HG02870 (cell line): ENCODE measurements around the gene KANTR.

Experiments
- ATAC-seq: cut with Tn5 transposase; IDR thresholded peaks from one replicate; pipeline ENCODE4 v1.9.1; 2021; ENCODE audit warnings: mild to moderate bottlenecking, moderate library complexity; ENCODE audit not compliant: unreplicated experiment

The KANTR gene, protein sequence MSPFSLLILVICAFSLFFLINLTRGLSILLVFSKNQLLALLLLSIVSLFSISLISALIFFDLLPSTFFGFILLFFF

DNA sequence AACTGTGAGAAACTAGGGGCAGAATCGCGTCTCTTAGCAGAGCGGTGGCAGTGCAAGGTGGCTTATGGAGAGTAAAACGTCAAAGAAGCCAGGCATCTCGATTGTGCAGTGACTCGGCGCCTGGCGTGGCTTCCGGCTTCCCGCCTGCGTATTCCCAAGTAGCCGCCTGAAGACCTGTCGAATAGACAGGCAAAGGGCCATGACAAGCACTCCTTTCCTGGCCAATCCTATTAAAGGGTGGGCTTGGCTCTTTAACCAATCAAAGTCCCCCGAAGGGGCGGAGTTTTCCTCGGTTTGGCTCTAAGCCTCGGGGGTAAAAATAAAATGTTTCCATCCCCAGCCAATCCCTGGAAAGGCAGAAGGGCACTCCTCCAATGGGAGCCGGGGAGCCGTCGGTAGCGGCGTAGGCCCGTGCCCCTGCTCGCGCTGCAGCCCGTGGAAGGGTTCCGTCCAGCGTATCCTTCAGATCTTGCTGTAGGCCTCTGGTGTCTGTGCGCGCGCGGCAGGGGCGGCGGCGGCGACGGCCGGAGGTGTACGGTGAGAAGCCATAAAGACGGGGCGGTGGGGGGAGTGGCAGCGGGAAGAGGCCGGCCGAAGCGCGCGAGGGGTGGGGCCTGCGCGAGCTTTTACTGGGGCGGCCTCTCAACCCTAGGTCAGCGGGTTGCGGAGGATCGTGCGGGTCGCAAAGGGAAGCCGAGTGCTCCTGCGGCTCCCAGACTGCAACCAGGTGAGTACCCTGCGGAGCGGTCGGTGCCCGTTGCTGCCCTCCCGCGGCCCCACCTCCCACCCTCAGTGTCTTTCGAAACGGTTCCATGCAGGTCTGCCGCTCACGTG is at the start of gene KANTR:
KANTR (plus strand) TSS at position 395 of the 834 bp plus-strand sequence. CDS start 30,131 bp downstream, outside the sequence.
- ATAC-seq = peak; percentile 74

DNA sequence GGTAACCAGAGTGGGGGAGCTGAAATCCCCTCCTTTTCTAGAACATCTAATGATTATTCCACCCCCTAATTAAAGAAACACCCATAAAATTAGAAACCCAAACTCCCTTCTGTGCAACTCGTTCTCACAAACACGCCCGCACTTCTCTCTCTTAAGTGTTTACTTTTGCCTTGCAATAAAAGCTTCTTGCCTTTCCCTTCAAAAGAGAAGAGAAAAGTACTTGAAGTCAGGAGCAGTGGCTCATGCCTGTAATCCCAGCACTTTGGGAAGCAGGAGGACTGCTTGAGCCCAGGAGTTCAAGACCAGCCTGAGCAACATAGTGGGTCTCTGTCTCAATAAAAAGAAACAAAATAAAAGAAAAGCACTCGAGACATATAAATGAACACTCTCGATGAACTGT is 48.9 kb upstream of the KANTR start:
- ATAC-seq = no peak

DNA sequence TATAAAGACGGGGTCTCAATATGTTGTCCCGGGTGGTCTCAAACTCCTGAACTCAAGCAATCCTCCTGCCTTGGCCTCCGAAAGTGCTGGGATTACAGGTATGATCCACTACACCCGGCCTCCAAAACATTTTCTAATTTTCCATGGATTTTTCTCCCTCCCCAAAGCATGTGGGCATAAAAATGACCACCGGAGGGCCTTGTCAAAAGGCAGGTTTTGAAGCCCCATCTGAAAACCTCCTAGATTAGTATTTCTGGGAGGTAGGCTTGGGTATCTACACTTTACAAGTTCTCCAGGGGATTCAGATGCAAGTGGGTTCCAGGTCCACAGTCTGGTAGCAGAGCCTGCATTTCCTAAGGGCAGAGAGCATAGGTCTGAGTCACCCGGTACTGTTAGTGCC is 46.7 kb upstream of the KANTR start:
- ATAC-seq = no peak

DNA sequence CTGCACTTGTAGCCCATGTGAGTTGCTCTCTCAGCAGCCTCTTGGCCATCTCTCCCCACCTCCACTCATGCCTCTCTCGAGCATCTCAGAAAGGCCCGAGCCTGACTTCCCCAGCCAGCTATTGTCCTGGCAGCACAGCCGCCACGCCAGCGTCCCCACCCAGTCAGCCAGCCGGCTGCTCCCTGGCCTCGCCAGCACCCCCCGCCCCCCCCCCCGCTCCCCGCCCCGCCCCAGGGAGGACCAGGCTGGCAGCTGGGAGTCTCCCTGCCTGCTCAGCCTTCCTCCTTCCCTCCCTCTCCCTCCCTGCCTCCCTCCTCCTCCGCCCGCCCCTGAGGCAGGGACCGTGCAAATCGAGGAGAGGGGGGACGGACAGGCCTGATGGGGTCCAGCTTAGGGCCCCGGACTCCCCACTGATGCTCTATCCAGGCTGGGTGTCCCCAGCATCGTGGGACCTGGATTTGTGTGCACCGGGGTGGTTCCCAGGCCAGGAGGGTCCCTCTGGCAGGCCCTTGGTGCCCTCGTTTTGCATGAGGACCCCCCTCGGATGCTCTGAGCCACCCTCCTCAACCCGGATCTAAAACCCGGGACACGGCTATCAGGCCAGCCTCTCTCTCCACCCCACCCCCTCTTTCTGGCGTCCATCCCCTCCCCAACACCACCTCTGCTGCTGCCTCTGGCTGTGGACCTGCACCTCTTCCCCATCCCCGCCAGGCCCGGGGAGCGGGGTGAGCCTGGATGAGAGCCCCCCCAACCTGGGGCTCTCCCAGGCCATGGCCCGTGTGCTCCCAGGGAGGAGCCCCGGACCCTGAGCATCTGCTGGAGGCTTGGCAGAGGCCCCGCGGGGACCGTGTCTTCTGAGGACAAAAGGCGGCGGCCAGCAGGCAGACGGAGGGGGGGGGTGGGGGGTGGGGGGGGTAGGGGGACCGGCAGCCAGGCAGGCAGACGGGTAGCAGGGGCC is 45.5 kb upstream of the KANTR start, which contains the start of gene GPR173:
GPR173 (plus strand) TSS at position 621 of the 958 bp plus-strand sequence. CDS start 27,833 bp downstream, outside the sequence.
- ATAC-seq = no peak

DNA sequence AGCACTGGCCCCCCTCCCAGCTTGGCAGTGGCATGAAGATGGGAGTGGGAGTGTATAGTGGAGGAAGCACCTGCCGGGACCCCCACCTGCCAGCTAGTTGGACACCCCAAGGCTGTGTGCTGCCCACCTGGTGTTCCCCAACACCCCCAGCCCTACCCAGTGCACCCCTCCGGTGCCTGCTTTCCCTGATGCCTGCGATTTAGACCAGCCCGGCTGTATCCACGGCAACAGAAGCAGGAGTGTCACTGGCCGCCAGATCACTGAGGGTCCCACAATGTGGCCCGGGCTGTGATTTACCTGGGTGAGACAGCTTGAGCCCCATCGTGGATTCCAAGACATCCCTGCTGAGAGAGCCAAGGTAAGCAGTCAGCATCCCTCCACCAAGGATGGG is 44.8 kb upstream of the KANTR start:
- ATAC-seq = no peak

DNA sequence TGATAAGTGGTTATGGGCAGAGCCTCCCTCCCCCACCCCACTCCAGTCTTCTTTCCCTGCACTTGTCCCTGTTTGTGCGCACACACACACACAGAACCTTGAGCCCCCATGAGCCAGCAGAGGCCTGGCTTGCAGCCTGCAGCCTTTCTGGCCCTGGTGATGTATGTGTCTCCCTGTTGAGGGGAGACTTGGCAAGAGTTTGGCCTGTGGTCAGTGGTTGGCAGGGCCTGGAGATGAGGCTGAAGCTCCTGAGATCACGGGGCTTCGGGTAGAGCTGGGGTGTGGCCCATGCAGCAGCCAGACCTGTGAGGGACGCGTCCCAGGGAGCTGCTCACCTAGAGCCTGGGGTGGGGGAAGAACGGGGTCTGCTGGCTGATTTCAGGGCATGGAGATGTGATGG is 43.1 kb upstream of the KANTR start:
- ATAC-seq = no peak

DNA sequence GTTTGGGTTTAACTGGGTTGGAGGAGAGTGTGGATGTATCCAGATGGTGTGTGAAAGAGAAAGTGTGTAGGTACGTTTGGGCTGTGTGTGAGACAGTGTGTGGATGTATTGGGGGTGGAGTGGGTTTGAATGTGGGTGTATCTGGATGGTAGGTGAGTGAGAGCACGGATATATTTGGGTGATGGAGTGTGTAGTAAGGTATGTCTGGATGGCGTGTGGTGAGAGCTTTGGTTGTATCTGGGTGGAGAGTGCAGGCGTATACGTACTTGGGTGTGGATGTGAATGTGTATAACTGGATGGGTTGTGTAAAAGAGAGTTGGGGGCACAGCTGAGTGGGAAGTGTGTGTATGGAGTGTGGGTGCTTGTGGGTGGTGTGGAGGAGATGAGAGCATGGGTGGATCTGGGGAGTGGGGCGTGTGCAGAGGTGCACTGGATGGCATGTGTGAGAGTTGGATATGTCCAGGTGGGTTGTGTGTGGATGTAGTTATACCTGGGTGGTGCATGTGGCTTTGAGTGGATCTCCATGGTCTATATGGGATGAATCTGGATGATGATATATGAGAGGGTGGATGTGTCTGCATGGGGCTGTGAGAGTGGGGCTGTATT is 38.6 kb upstream of the KANTR start:
- no peak for ATAC-seq

DNA sequence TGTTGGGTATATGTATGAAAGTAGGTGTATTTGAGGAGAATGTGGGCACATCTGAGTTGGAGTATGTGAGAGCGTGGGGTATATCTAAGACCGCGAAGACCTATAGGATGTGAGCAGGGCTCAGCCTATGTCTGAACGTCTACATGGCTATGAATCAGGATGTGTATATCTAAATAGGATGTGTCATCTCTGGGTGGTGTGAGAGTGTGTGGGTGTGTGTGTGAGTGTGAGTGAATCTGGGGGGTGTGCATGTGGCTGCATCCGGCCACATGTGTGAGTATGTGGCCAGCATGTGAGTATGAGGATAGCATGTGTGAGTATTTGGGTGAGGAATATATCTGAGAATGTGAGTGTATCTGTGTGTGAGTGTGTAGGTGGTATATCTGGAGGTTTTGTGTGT is 37.6 kb upstream of the KANTR start:
- ATAC-seq = no peak

DNA sequence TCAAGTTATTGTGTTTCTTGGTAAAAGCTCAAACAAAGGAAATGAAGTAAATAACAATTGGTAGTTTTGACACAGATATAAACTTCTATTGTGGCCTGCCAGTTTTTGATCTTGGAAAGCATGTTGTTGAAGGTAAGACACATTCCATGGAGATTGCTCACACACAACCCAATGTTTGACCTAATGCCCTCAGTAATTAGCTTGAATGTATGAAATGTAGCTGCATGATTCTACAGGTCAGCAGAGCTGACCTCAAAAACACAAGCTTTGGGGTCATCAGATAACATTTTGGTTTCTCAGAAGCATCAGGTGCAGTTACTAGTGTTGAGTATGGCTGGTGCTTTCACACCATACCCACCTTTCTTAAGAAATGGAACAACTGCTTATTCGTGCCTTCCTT is 28.8 kb upstream of the KANTR start:
- no peak for ATAC-seq

DNA sequence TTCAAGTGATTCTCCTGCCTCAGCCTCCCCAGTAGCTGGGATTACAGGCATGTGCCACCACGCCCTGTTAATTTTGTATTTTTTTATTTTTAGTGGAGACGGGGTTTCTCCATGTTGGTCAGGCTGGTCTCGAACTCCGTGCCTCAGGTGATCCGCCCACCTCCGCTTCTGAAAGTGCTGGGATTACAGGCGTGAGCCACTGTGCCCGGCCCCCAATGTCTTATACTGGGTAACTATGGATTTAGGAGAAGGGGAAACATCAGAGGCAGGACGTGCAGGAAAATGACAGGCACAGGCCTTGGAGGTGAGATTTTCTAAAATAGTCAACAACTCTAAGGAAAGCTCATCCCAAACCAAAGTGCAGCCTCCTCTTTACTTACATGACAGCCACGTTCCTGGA is 22.9 kb upstream of the KANTR start:
- no peak for ATAC-seq

DNA sequence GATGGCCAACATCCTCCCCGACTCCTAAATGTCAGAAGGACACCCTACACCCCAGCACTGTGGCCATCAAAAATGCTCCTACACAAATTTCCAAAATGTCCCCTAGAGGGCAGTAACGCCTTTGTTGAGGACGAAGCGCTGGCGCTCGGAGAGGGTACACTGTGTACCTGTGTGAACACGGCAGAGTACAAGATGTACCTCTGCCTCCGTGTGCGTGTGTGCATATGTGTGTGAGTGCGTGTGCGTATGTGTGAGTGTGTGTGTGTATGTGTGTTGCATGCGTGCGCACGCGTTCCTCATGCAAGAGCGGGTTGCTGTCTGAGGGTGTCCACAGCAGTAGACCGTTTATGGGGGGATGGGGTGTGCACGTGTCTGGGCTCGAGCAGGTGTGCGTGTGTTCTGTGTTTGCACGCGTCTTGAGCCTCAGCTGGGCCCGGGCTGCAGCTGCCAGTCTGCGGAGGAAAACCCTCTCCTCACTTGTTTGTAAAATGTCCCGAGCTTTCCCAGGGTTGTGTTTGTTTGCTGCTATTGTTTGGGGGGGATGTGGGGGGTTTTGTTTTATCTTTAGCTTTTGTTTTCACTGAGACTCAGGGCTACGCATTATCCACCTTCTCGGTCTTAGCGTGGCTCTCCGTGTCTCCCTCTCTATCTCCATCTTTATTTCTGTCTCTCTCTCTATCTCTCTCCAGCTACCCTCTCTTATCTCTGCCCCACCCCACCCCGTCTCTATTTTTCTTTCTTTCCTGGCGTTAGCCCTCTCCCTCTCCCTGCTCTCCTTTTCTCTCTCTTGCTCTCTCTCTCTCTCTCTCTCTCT is 22.1 kb upstream of the KANTR start:
- peak; percentile 76 for ATAC-seq

DNA sequence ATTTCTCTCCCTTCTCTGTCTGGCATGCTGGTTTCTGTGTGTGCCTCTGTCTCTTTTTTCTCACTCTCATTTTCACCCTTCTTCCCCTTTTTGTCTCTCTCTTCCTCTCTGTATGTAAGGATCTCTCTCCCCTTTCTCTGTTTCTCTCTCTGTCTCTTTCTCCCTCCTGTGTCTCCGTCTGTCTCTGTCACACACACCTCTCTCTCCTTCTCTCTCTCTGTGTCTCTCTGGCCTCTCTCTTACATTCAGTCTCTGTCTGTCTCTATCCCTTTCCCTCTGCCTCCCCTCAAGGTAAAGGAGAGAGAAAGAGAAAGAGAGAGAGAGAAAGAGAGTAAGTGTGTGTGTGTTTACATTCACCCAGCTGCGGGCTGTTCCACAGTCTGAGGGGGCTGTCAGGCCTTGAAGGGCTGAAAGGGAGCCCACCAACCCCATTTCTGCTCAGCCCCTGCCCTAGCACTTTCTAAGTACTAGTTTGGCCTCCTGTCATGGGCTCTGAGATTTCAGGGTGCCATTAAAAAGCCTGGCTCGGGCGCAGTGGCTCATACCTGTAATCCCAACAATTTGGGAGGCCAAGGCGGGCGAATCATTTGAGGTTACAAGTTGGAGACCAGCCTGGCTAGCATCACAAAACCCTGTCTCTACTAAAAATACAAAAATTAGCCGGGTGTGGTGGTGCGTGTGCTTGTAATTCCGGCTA is 21.4 kb upstream of the KANTR start:
- no peak for ATAC-seq

DNA sequence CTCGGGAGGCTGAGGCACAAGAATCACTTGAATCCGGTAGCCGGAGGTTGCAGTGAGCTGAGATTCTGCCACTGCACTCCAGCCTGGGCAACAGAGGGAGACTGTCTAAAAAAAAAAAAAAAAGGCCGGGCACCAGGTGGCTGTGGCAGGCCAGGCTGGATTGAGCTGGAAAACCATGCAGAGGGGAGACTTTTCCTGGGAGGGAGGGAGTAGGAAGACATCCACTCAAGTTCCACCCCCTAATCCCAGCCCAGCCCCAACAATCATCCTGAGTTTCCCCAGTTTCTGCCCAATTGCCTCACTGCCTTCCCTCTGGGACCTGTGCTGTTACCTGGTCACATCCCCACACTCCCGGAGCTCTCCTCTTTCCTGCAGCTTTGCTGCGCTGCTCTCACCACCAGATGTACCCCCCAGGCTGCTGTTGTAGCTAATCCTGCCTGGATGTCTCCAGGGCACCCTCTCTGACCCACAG is 20.8 kb upstream of the KANTR start:
- no peak for ATAC-seq

DNA sequence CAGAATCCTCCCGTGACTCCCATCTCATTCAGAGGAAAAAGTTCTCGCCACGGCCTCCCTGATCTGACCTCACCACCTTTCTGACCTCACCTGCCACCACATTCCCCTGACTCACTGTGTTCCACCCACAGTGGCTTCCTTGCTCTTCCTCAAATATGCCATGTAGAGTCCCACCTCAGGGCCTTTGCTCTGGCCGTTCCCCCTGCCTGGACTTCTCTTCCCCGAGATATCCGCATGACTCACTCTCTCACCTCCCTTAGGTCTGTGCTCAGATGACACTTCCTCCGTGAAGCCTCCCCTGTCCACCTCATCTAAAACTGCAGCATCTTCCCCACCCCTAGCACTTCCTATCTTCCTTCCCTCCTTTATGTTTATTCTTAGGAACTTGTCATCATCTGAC is 18.9 kb upstream of the KANTR start:
- ATAC-seq = no peak

DNA sequence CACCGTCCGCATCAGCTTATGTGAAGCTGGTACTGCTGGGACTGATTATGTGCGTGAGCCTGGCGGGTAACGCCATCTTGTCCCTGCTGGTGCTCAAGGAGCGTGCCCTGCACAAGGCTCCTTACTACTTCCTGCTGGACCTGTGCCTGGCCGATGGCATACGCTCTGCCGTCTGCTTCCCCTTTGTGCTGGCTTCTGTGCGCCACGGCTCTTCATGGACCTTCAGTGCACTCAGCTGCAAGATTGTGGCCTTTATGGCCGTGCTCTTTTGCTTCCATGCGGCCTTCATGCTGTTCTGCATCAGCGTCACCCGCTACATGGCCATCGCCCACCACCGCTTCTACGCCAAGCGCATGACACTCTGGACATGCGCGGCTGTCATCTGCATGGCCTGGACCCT is 17.3 kb upstream of the KANTR start:
- ATAC-seq = no peak

DNA sequence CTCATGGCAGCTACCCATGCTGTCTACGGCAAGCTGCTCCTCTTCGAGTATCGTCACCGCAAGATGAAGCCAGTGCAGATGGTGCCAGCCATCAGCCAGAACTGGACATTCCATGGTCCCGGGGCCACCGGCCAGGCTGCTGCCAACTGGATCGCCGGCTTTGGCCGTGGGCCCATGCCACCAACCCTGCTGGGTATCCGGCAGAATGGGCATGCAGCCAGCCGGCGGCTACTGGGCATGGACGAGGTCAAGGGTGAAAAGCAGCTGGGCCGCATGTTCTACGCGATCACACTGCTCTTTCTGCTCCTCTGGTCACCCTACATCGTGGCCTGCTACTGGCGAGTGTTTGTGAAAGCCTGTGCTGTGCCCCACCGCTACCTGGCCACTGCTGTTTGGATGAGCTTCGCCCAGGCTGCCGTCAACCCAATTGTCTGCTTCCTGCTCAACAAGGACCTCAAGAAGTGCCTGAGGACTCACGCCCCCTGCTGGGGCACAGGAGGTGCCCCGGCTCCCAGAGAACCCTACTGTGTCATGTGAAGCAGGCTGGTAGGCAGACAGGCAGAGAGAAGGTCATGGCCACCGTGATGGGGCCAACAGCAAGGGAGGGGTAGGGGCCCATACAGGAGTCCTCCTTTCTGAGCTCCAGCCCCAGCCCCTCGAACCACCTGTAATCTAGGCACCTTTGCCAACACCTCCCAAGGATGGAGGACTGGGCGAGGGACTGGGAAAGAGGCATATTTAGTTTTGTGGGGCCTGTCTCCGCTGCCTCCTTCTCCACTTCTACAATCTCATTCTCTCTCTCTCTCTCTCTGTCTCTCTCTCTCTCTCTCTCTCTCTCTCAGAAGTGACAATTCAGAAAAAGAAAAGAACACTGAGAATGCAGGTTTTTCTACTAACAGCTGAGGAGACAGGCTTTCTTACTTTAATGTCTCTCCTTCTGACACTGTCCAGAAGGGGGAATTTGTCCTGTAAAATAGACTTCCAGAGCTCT is 16.4 kb upstream of the KANTR start:
- ATAC-seq = no peak

DNA sequence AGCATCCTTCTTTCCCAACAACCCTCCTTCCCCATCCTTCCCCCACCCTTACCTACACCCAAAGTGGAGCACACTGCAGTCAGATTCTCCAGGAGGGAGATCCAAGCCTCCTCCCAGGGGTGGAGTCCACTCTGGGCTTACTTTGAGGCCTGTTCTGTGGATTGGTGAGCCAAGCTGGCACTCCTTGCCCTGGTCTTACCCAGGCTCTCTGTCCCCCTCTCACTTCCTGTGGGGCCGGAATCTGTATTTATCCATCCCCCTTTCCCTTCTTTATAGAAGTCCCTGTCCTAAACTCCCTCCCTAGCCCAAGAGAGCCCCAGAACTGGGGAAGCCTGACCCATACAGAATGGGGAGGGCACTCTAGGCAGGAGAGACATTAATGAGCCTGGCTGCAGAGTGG is 15.0 kb upstream of the KANTR start:
- no peak for ATAC-seq
